ENCODE results near the gene FOXO1. TPM values are rescaled to one million over a fixed set of nuclear protein-coding genes. Genes with fewer than 3 reads are reported as not detected.

Gene FOXO1
- total RNA-seq, 2 experiments from 2014 or later = 34.2 to 34.5 TPM

GRCh38 chr13:40586886-40587565 is 79.4 kb downstream of the FOXO1 start:
- Mint-ChIP-seq H3K36me3 (peaks cover 16% of the 10 kb centered on the region), H3K9me3 (peaks cover 15% of the 10 kb centered on the region), H3K4me1 (ENCODE audit: low read depth) (peaks cover 92% of the 10 kb centered on the region), H3K4me3 (no peak overlapping the region), H3K27me3 (no peaks in the 10 kb centered on the region), H3K27ac (no peak overlapping the region)
- POLR2A ChIA-PET = interaction anchor here (0.6 kb wide), 1 partner anchor 512 kb away, joined by 3 read pairs; no protein-coding TSS in a partner anchor
- no peak for DNase-seq
- intact Hi-C loops (cut with micrococcal nuclease) = no loop called here
- CTCF ChIA-PET = no interaction called here

- H3K36me3 Mint-ChIP-seq = peaks cover 16% of the 10 kb centered on the region
- no peaks in the 10 kb centered on the region for H3K27me3 Mint-ChIP-seq
- H3K4me3 Mint-ChIP-seq = no peak overlapping the region
- intact Hi-C loops (cut with micrococcal nuclease) = no loop called here
- peaks cover 15% of the 10 kb centered on the region for H3K9me3 Mint-ChIP-seq
- ChIA-PET CTCF (no interaction called here), POLR2A (interaction anchor here (0.6 kb wide), 1 partner anchor 511 kb away, joined by 3 read pairs; no protein-coding TSS in a partner anchor)
- no peak for DNase-seq
- H3K27ac Mint-ChIP-seq = peak overlapping the region; percentile 10
- peaks cover 92% of the 10 kb centered on the region for H3K4me1 Mint-ChIP-seq (ENCODE audit: low read depth)
Measured at GRCh38 chr13:40585911-40586471, 80.5 kb downstream of the FOXO1 start.

DNA sequence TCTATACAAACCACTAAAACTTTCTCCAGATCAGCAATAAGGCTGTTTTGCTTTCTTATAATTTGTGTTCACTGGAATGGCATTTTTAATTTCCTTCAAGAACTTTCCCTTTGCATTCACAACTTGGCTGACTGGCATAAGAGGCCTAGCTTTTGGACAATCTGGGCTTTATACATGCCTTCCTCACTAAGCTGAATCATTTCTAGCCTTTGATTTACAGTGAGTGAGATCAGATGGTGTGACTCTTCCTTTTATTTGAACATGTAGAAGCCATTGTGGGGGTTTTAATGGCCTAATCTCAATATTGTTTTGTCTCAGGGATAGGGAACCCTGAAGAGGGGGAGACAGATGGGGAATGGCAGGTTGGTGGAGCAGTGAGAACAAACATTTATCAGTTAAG is 82.7 kb downstream of the FOXO1 start:
- ChIA-PET POLR2A (no interaction called here), CTCF (no interaction called here)
- no peak for DNase-seq
- Mint-ChIP-seq H3K4me3 (no peak overlapping the region), H3K27me3 (no peaks in the 10 kb centered on the region), H3K9me3 (peaks cover 15% of the 10 kb centered on the region), H3K4me1 (ENCODE audit: low read depth) (peaks cover 92% of the 10 kb centered on the region), H3K36me3 (peaks cover 16% of the 10 kb centered on the region), H3K27ac (peak overlapping the region; percentile 43)
- intact Hi-C loops (cut with micrococcal nuclease) = no loop called here

GRCh38 chr13:40582531-40582930 is 83.9 kb downstream of the FOXO1 start:
- peaks cover 15% of the 10 kb centered on the region for H3K9me3 Mint-ChIP-seq
- peaks cover 92% of the 10 kb centered on the region for H3K4me1 Mint-ChIP-seq (ENCODE audit: low read depth)
- peak overlapping the region; percentile 55 for H3K27ac Mint-ChIP-seq
- POLR2A ChIA-PET = no interaction called here
- H3K27me3 Mint-ChIP-seq = no peaks in the 10 kb centered on the region
- DNase-seq = no peak
- no peak overlapping the region for H3K4me3 Mint-ChIP-seq
- CTCF ChIA-PET = interaction anchor here (1.0 kb wide), 1 partner anchor 512 kb away, joined by 3 read pairs; no protein-coding TSS in a partner anchor
- H3K36me3 Mint-ChIP-seq = peaks cover 16% of the 10 kb centered on the region
- intact Hi-C loops (cut with micrococcal nuclease) = no loop called here

DNA sequence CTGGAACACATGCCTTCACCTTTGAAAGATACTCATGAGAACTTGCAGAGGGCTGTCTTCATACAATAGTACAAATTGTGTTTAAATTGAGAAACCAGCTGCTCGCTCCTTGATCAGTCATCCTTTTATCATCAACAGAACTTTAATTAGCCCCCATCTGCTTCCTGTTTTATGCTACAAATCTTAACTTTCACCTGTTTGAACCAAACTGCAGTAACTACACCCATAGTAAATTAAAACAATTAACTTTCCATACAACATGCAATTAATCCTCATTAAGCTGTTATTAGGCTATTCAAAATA is 85.2 kb downstream of the FOXO1 start:
- no peak for DNase-seq
- Mint-ChIP-seq H3K4me1 (ENCODE audit: low read depth) (peaks cover 92% of the 10 kb centered on the region), H3K9me3 (peaks cover 15% of the 10 kb centered on the region), H3K4me3 (no peak overlapping the region), H3K36me3 (peaks cover 16% of the 10 kb centered on the region), H3K27ac (peak overlapping the region; percentile 44), H3K27me3 (no peaks in the 10 kb centered on the region)
- intact Hi-C loops (cut with micrococcal nuclease) = no loop called here
- ChIA-PET POLR2A (interaction anchor here (0.6 to 1.0 kb wide), 3 partner anchors 28 to 290 kb away, joined by 3 read pairs; no protein-coding TSS in a partner anchor), CTCF (no interaction called here)

DNA sequence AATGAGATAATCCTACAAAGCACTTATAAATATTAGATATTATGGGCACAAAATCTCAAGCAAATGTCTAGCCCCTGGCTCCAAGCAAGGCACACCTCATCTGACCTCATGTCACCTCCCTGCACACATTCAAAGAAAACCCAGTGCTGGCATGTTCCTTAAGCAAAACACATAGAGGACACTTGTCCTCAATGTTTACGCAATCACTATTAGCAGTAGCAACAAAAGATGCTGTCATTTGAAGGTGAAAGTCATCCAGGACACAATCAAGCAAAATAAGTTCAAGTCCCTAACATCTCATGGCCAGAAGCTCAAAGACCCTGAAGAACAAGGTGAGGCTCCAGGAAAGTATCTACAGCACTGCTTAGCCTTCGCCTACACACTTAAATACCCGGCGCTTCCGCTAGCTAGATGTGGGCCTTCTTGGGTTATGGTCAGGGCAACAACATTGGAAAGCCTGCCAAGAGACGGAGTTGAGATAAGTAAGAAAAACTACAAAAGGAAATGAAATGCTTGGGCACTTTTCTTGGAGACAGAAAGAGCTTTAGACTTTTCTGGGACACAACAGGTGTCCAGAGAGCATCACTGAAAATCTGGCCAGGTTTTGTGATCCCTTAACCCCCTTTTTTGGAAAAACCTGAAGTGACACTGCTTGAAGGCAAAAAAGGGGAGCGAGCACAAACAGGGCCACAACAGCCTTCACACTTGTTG is 85.7 kb downstream of the FOXO1 start:
- peaks cover 15% of the 10 kb centered on the region for H3K9me3 Mint-ChIP-seq
- ChIA-PET CTCF (no interaction called here), POLR2A (interaction anchor here (0.6 to 1.0 kb wide), 3 partner anchors 27 to 289 kb away, joined by 3 read pairs; no protein-coding TSS in a partner anchor)
- H3K27me3 Mint-ChIP-seq = no peaks in the 10 kb centered on the region
- intact Hi-C loops (cut with micrococcal nuclease) = no loop called here
- H3K27ac Mint-ChIP-seq = peak overlapping the region; percentile 46
- DNase-seq = no peak
- peaks cover 16% of the 10 kb centered on the region for H3K36me3 Mint-ChIP-seq
- no peak overlapping the region for H3K4me3 Mint-ChIP-seq
- H3K4me1 Mint-ChIP-seq (ENCODE audit: low read depth) = peaks cover 92% of the 10 kb centered on the region

- H3K9me3 Mint-ChIP-seq = peaks cover 15% of the 10 kb centered on the region
- CTCF ChIA-PET = no interaction called here
- peaks cover 91% of the 10 kb centered on the region for H3K4me1 Mint-ChIP-seq (ENCODE audit: low read depth)
- DNase-seq = no peak
- intact Hi-C loops (cut with micrococcal nuclease) = no loop called here
- peaks cover 14% of the 10 kb centered on the region for H3K36me3 Mint-ChIP-seq
- H3K27me3 Mint-ChIP-seq = no peaks in the 10 kb centered on the region
- POLR2A ChIA-PET = no interaction called here
- H3K4me3 Mint-ChIP-seq = no peak overlapping the region
- H3K27ac Mint-ChIP-seq = no peak overlapping the region
Measured at GRCh38 chr13:40579535-40579934, 86.9 kb downstream of the FOXO1 start.

DNA sequence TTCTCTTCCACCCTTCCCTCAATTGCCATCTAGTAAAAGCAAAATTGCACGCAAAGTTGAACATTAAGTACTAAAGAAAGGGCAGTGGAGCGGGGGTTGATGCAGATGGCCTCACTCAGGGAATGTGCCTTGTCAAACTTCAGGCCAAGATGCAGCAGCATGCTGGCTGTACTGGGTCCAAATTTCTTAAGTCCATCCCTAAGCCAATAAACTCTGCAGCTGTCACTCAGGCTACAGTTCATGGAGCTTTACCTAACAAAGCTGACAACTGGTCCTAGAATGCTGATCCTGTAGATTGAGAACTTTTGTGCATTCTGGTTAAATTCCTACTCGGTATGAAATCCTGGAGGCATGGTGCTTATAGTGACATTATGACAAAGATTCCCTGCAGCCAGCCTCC is 88.4 kb downstream of the FOXO1 start:
- H3K9me3 Mint-ChIP-seq = peaks cover 6% of the 10 kb centered on the region
- ChIA-PET CTCF (no interaction called here), POLR2A (no interaction called here)
- no peak for DNase-seq
- intact Hi-C loops (cut with micrococcal nuclease) = no loop called here
- peak overlapping the region; percentile 19 for H3K27ac Mint-ChIP-seq
- H3K27me3 Mint-ChIP-seq = no peaks in the 10 kb centered on the region
- H3K36me3 Mint-ChIP-seq = peaks cover 5% of the 10 kb centered on the region
- H3K4me3 Mint-ChIP-seq = no peak overlapping the region
- peaks cover 95% of the 10 kb centered on the region for H3K4me1 Mint-ChIP-seq (ENCODE audit: low read depth)

GRCh38 chr13:40576369-40576768 is 90.1 kb downstream of the FOXO1 start:
- Mint-ChIP-seq H3K9me3 (no peaks in the 10 kb centered on the region), H3K4me1 (ENCODE audit: low read depth) (peaks cover 98% of the 10 kb centered on the region), H3K4me3 (no peak overlapping the region), H3K27ac (peak overlapping the region; percentile 59), H3K36me3 (no peaks in the 10 kb centered on the region), H3K27me3 (no peaks in the 10 kb centered on the region)
- ChIA-PET POLR2A (interaction anchor here (1.1 kb wide), 1 partner anchor 88 kb away, joined by 3 read pairs; no protein-coding TSS in a partner anchor), CTCF (no interaction called here)
- intact Hi-C loops (cut with micrococcal nuclease) = no loop called here
- DNase-seq = peak; percentile 30

DNA sequence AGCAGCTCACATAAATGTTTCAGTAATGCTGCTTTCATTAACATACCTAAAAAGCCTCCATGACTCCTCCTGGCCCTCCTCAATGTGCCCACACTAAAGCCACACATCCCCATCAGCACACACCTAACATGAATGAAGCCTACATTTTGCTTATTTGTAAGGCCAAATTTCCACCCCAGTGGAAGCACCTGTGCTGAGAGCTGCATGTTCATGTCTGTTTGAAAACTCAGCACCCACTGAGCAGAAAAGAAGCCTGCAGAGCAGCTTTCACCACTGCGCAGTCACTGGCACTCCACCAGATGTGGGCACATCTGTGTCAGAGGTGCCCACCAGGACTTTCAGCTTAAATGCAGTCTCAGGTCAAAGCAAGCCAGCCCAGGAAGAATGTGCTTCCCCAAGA is 93.5 kb downstream of the FOXO1 start:
- H3K36me3 Mint-ChIP-seq = peaks cover 2% of the 10 kb centered on the region
- no peak for DNase-seq
- intact Hi-C loops (cut with micrococcal nuclease) = no loop called here
- H3K27me3 Mint-ChIP-seq = no peaks in the 10 kb centered on the region
- no peaks in the 10 kb centered on the region for H3K9me3 Mint-ChIP-seq
- peak overlapping the region; percentile 38 for H3K27ac Mint-ChIP-seq
- H3K4me3 Mint-ChIP-seq = no peak overlapping the region
- ChIA-PET POLR2A (no interaction called here), CTCF (interaction anchor here (1.0 kb wide), 1 partner anchor 96 kb away, joined by 3 read pairs; no protein-coding TSS in a partner anchor)
- H3K4me1 Mint-ChIP-seq (ENCODE audit: low read depth) = peaks cover 93% of the 10 kb centered on the region

- H3K9me3 Mint-ChIP-seq = no peaks in the 10 kb centered on the region
- no peak overlapping the region for H3K4me3 Mint-ChIP-seq
- ChIA-PET CTCF (interaction anchor here (0.5 kb wide), 1 partner anchor 765 kb away, joined by 3 read pairs; no protein-coding TSS in a partner anchor), POLR2A (interaction anchor here (0.6 to 1.4 kb wide), 2 partner anchors 350 to 351 kb away, joined by 3 to 4 read pairs; no protein-coding TSS in a partner anchor)
- intact Hi-C loops (cut with micrococcal nuclease) = no loop called here
- peaks cover 2% of the 10 kb centered on the region for H3K36me3 Mint-ChIP-seq
- no peaks in the 10 kb centered on the region for H3K27me3 Mint-ChIP-seq
- peaks cover 90% of the 10 kb centered on the region for H3K4me1 Mint-ChIP-seq (ENCODE audit: low read depth)
- H3K27ac Mint-ChIP-seq = no peak overlapping the region
- no peak for DNase-seq
Measured at GRCh38 chr13:40571338-40571963, 95.0 kb downstream of the FOXO1 start.

DNA sequence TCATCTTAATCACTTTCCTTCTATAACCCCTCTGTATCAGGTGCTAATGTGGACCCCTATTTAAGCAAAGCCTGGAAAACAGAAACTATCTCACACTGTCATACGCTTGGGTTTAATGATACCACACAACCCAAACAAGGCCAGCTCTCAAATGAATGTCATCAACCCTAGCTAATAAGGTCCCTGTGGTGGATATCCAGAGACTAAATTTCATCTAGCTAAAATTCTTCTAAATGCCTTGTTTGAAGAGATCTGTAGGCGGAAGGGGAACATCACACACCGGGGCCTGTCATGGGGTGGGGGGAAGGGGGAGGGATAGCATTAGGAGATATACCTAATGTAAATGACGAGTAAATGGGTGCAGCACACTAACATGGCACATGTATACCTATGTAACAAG is 95.5 kb downstream of the FOXO1 start:
- no peak overlapping the region for H3K4me3 Mint-ChIP-seq
- intact Hi-C loops (cut with micrococcal nuclease) = no loop called here
- no peaks in the 10 kb centered on the region for H3K27me3 Mint-ChIP-seq
- H3K4me1 Mint-ChIP-seq (ENCODE audit: low read depth) = peaks cover 88% of the 10 kb centered on the region
- peak overlapping the region; percentile 18 for H3K27ac Mint-ChIP-seq
- no peaks in the 10 kb centered on the region for H3K9me3 Mint-ChIP-seq
- peaks cover 2% of the 10 kb centered on the region for H3K36me3 Mint-ChIP-seq
- POLR2A ChIA-PET = interaction anchor here (0.6 to 1.4 kb wide), 2 partner anchors 350 to 351 kb away, joined by 3 to 4 read pairs; no protein-coding TSS in a partner anchor
- CTCF ChIA-PET = interaction anchor here (0.5 kb wide), 1 partner anchor 764 kb away, joined by 3 read pairs; no protein-coding TSS in a partner anchor
- DNase-seq = no peak

Data from activated CD4-positive, alpha-beta memory T cell treated with anti-CD3 and anti-CD28 coated beads for 36 hours (primary cell).